ACC112 (cell line): ENCODE results near the gene ABCF1.

Source experiments
- H2AFZ ChIP-seq: fragments of 200-600 bp; sonication (generic); one replicate; pipeline ENCODE4 v1.6.0; 2017; ENCODE audit warnings: antibody characterized with exemption, low read length; ENCODE audit not compliant: unreplicated experiment
- H3K27ac ChIP-seq: fragments of 200-600 bp; sonication (generic); 2 replicates; pipeline ENCODE4 v1.5.1; 2014; ENCODE audit warnings: low read depth, mild to moderate bottlenecking, antibody characterized with exemption, low read length, moderate library complexity
- H3K27me3 ChIP-seq: fragments of 200-600 bp; sonication (generic); 2 replicates; pipeline ENCODE4 v1.6.1; 2014; ENCODE audit warnings: mild to moderate bottlenecking, antibody characterized with exemption, low read length, moderate library complexity, mixed read lengths; ENCODE audit not compliant: insufficient read depth
- H3K36me3 ChIP-seq: fragments of 200-600 bp; sonication (generic); 2 replicates; pipeline ENCODE4 v1.6.1; 2016; ENCODE audit warnings: mild to moderate bottlenecking, antibody characterized with exemption, low read length, moderate library complexity, mixed read lengths; ENCODE audit not compliant: insufficient read depth
- H3K4me1 ChIP-seq: fragments of 200-600 bp; sonication (generic); one replicate; pipeline ENCODE4 v1.6.1; 2016; ENCODE audit warnings: low read length, mixed read lengths; ENCODE audit not compliant: insufficient read depth, unreplicated experiment, control insufficient read depth
- H3K4me3 ChIP-seq: fragments of 200-600 bp; sonication (generic); 2 replicates; pipeline ENCODE4 v1.5.1; 2014; ENCODE audit warnings: mild to moderate bottlenecking, low read depth, low read length
- H3K79me2 ChIP-seq: fragments of 200-600 bp; sonication (generic); one replicate; pipeline ENCODE4 v1.6.0; 2016; ENCODE audit warnings: low read length; ENCODE audit not compliant: control insufficient read depth, unreplicated experiment, insufficient read depth

ABCF1 gene

GRCh38 chr6:30640481-30640880 is 69.2 kb downstream of the ABCF1 start:
- H2AFZ ChIP-seq = no peak overlapping the region
- H3K27ac ChIP-seq = no peak overlapping the region
- H3K79me2 ChIP-seq = no peaks in the 10 kb centered on the region
- H3K27me3 ChIP-seq = no peaks in the 10 kb centered on the region
- no peak overlapping the region for H3K4me3 ChIP-seq
- H3K4me1 ChIP-seq = no peaks in the 10 kb centered on the region
- no peaks in the 10 kb centered on the region for H3K36me3 ChIP-seq

- no peak overlapping the region for H3K27ac ChIP-seq
- peaks cover 1% of the 10 kb centered on the region for H3K4me1 ChIP-seq
- H2AFZ ChIP-seq = no peak overlapping the region
- no peaks in the 10 kb centered on the region for H3K79me2 ChIP-seq
- no peaks in the 10 kb centered on the region for H3K36me3 ChIP-seq
- no peak overlapping the region for H3K4me3 ChIP-seq
- no peaks in the 10 kb centered on the region for H3K27me3 ChIP-seq
Measured at GRCh38 chr6:30641048-30641447, 69.8 kb downstream of the ABCF1 start.
